Liver (tissue), 3 donors: ENCODE data around the gene KCNMA1.

Experiments used
- FOXA1 ChIP-seq: IDR thresholded peaks from 2 replicates; pipeline ENCODE4 v1.6.1; 2016; ENCODE audit warnings: antibody characterized with exemption
- HNF4A ChIP-seq, 2 donors: conservative IDR thresholded peaks; 2 replicates each; pipeline ENCODE4 v1.6.1; 2016; ENCODE audit warnings: antibody characterized with exemption in 2 of 2, mild to moderate bottlenecking in 2 of 2
- MAX ChIP-seq: IDR thresholded peaks from 2 replicates; pipeline ENCODE4 v1.6.1; 2016; ENCODE audit warnings: antibody characterized with exemption
- RAD21 ChIP-seq, 2 donors: IDR thresholded peaks; 2 replicates each; pipeline ENCODE4 v1.6.1; 2016; ENCODE audit warnings: antibody characterized with exemption in 2 of 2, mild to moderate bottlenecking in 2 of 2
- TF ChIP-seq, protein P1 (sequence below): fragments of 150-350 bp; IDR thresholded peaks from 2 replicates; pipeline ENCODE4 v1.5.1; 2017; ENCODE audit warnings: improper control_type of control experiment, low read depth, low read length; ENCODE audit not compliant: missing input control
- TF ChIP-seq, protein P2 (sequence below): IDR thresholded peaks from 2 replicates; pipeline ENCODE4 v1.6.1; 2016; ENCODE audit warnings: antibody characterized with exemption
- donor health status: healthy.
- donor health status: healthy.

- no peak for TF ChIP-seq RAD21 (IDR thresholded peaks at IDR 0.05)
- TF ChIP-seq, protein P1, sequence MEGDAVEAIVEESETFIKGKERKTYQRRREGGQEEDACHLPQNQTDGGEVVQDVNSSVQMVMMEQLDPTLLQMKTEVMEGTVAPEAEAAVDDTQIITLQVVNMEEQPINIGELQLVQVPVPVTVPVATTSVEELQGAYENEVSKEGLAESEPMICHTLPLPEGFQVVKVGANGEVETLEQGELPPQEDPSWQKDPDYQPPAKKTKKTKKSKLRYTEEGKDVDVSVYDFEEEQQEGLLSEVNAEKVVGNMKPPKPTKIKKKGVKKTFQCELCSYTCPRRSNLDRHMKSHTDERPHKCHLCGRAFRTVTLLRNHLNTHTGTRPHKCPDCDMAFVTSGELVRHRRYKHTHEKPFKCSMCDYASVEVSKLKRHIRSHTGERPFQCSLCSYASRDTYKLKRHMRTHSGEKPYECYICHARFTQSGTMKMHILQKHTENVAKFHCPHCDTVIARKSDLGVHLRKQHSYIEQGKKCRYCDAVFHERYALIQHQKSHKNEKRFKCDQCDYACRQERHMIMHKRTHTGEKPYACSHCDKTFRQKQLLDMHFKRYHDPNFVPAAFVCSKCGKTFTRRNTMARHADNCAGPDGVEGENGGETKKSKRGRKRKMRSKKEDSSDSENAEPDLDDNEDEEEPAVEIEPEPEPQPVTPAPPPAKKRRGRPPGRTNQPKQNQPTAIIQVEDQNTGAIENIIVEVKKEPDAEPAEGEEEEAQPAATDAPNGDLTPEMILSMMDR: no peak
- TF ChIP-seq, protein P2, sequence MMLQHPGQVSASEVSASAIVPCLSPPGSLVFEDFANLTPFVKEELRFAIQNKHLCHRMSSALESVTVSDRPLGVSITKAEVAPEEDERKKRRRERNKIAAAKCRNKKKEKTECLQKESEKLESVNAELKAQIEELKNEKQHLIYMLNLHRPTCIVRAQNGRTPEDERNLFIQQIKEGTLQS: no peak
- peak in 1 of 2 donors; percentile 19 for TF ChIP-seq HNF4A (conservative IDR thresholded peaks at IDR 0.05)
- no peak for TF ChIP-seq FOXA1
- TF ChIP-seq MAX: no peak
These were observed 252.3 kb downstream of the KCNMA1 start for GRCh38 chr10:77385315-77385714.
